ENCODE measurements around the gene LILRA6. TPM values are rescaled to one million over a fixed set of nuclear protein-coding genes. Genes with fewer than 3 reads are reported as not detected.
"Not testable (repeated sequence)": the region's sequence is repeated elsewhere in the genome, so short reads cannot be mapped to it uniquely, and the experiment has no call there.

The LILRA6 gene
- total RNA-seq, 1 donor from 2014 or later: not detected

DNA sequence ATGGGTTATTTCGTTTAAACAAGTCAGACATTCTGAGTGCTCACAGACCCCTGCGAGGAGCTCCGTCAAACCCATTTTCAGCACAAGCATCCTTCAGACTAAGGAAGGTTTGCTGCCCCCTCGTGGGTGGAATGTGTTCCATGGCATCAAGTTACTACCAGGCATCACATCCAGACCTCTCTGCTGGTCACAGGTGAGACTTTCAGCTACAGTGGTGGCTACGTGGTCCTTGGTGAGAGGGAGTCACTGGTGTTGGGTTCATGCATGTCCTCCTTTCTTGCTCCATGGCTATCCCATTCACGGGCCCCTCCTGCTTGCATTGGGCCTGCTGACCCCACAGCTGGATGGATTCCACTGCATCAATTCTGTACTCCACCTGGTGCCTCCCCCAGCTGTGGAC, 23.5 kb upstream of the LILRA6 start:
- DNase-seq (ENCODE audit: low read depth): peak; percentile 58

DNA sequence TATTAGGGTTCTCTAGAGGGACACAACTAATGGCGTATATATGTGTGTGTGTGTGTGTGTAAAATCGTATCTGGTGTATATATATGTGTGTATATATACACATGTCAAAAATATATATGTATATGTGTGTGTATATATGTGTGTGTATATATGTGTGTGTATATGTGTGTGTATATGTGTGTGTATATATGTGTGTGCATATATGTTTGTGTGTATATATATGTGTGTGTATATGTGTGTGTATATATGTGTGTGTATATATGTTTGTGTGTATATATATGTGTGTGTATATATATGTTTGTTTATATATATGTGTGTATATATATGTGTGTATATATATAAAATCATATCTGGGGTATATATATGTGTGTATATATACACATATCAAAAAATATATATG, 19.9 kb upstream of the LILRA6 start:
- no peak for DNase-seq (ENCODE audit: low read depth)

DNA sequence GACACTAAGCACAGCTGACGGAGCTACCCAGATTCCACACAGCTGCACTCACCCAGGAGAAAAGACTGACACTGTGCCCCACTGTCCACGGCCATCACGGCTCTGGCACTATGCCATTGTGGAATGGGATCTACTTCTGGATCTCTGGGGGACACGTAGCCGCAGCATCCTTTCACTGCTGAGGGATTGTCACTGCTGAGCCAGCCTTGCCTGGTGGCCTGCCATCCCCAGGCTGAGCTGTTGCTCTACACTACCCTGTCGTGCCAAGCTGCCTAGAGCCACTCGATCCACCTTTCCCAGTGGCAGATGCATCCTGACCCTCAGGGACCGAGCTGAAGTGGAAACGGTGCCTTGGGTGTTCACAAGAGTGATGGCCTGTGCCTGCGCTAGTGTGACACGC, 19.5 kb upstream of the LILRA6 start:
- no peak for DNase-seq (ENCODE audit: low read depth)

DNA sequence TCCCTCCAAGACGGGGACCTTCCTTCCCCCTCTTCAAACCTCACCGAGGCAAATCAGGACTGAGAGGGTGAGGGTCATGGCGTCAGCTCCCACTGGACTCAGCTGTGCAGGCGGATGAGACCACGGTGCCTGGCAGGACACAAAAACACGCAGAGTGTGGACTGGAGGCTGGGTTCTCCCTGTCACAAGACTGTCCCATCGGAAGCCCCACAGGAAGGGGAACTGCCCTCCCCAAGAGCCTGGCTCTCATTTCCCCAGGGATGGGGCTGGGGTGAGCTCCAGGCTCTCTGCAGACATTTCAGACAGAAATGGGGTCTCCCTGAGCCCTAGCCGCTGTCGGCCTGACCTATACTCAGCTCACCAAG, 14.5 kb upstream of the LILRA6 start, which contains the start of gene LILRB5:
TSS of gene LILRB5 (minus strand) at position 158 of the 365 bp plus-strand sequence. CDS start at position 78, 80 bp downstream.
- no peak for DNase-seq (ENCODE audit: low read depth)

DNA sequence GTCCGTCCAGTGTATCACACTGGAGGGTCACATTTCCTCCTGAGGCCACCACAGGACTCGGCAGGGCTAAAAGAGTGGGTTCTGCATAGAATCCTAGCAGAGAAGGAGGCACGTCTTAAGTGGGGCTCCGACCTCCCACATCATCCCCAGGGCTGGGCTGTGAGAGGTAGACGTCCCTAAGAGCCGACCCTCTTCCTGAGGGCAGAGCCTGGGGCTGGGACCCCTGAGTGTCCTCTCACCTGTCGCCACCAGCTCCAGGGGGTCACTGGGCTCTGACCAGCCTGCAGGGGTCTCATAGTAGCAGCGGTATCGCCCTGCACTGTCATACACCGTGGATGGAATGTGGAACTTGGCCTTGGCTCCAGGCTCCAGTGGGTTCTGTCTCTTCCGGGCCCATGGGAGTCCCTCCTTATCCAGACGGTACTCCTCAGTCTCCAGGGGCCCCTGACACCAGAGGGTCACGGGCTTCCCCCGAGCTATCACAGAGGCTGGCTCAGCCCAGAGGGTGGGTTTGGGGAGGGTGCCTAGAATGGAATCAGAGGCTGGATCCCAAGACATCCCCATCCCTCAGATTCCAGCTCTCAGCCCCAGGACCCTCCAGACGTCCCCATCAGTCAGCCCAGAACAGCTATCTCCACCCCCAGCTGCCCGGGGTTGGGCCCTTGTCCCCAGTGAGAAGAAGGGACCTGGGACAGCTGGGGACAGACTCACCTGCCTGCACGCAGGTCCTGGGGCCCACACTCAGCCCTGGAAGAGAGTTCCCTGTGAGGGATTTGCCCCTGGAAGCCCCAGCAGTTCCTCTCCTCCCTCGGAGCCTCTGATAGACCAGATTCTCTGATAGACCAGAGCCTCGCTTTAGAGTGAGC, 13.9 kb upstream of the LILRA6 start:
- DNase-seq (ENCODE audit: low read depth): no peak

DNA sequence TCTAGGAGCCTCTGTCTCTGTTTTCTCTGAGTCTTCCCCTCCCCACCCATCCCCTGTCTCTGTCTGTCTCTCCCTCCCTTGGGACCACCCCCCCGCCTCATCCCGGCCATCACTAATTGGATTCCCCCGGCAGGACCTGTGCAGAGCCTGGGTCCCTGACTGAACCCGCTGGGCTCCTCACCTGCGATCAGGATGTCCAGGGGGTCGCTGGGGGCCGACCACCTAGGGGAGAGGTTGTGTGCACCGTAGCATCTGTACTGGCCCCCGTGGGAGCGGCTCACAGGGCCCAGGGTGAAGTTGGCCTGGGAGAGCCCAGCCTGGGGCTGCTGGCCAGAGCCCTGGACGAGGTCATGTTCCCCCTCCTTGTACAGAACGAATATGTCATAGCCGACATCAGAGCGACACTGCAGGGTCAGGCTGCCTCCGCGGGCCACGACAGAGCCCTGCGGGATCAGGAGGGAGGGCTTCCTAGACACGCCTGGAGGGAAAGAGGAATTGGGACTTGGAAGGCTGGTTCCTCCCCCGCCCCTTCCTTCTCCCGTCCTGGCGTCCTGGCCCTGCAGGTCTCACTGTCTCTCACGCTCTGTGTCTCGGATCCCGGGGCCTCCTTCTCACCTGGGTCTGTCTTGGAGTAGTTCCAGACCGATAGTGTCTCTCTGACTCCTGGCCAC, 12.7 kb upstream of the LILRA6 start:
- no peak for DNase-seq (ENCODE audit: low read depth)

DNA sequence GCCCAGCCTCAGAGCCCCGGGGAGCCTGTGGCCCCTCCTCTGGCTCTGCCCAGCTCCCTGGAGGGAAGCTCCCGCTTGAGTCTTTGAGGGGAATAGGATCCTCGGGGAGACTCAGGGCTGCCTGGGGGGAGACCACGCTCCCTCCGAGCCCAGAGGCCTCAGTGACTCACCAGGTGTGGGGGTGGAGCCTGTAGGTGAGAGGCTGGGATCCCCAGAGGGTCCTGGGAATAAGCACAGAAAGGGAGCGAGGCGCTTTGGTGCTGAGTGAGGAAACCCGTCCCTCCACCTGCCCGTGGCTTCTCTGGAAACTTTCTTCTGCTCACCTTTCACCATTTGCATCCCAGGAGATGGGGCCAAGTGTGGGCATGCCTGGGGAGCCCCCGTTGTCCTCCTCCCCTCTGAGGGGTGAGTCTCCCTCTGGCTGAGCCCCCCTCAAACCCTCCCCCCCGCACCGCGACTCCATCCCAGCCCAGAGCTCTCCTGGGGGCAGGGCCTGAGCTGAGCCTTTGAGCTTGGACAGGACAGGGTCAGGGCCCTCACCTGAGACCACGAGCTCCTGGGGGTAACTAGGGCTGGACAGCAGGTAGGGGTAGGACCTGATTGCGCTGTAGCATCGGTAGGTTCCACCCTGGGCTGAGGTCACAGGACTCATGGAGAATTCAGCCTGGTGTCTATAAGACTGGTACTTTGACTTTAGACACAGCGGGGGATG, 11.8 kb upstream of the LILRA6 start:
- no peak for DNase-seq (ENCODE audit: low read depth)

DNA sequence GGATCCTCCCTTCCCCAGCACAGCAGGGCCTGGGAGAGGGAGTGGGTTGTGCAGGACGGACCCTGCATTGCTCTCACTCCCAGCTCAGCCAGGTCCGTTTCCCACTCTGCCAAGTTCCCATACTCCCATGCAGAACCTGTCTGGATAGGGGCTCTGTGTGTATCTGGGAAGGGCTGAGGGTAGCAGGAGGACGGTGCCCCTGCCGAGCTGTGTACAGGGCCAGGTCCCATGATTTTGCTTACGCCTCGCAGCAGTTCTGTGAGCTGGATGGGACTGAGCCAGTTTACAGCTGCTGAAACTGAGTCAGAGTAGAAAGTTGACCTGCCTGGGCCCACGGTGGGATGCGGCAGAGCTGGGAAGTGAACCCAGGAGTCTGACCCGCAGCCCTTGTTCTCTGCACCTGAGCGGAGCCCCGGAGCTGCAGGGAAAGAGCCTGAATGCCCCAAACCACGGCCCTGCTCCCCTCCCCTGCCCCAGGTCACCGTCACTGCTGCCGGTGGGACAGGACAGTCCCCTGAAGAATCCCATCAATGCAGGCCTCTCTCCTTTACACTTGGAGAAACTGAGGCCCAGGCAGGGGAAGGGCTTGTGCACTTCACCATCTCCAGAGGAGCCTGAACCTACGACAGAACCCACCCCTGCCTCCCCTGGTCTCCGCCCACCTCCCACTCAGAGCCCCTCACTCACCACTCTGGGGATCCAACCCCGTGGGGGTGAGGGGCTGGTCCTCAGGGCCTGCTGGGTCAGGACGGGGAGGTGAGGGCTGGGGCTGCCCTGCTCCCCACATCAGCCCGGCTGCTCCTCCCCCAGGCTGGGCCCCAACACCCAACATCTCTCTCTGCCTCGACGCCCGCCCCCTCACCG, 11.0 kb upstream of the LILRA6 start:
- DNase-seq (ENCODE audit: low read depth): no peak

DNA sequence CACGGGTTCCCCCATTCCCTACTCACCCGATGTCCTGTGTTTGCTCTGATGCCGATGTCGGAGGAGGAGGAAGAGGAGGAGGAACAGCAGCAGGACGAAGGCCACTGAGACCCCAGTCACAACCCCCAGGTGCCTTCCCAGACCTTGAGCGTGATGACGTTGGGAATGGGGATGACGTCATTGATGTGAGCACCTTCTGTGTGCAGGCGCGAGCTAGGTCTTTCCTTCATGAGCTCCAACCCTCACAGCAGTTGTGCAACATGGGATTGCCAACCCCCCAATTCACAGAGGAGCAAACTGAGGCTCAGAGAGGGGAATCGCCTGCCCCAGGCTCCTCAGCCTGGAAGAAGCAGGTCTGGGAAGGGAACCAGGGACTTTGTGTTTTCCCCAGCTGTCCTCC, 10.3 kb upstream of the LILRA6 start:
- no peak for DNase-seq (ENCODE audit: low read depth)

DNA sequence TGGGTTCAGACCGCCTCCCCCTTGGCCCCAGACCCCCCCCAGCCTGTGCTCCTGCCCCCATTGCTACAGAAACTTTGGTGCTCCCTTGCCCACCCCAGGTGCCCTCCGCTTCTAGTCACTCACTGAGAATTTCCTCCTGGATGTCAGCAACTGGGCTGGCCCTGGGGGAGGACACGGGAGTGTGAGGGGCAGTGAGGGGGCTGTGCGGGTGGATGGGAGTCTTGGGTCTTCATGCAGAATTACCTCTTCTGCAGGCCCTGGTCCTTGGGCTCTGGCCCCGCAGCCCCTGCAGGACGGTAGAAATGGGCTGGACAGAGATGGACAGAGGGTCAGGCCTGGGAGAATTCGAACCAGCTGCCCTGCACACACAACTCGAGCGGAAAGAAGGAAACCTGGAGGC, 9.7 kb upstream of the LILRA6 start:
- no peak for DNase-seq (ENCODE audit: low read depth)

DNA sequence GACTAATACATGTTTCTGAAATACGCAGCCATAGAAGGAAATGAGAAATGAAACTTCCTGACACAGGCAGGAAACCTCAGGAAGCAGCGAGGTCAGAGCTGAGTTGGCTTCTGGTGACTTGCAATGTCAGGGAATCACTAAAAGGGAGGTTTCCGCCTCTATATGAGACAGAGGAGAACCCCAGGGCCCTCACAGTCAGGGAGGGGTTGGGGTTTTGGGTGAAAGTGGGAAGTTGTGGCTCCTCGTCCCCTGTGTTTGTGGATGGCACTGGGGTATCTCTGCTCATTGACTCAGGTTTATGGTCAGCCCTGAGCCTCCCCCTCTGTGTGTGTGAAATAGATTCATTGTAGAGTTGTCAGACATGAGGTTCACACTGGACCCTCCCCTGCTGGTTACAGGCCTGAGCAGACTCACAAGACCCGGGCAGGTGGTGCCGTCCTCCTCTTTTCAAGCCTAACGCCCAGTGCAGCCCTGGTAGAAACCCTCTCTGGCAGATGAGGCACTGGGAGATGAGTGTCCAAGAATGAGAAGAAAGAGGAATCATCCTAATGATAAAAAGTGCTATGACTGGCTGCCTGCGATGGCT, 5.5 kb upstream of the LILRA6 start:
- DNase-seq (ENCODE audit: low read depth): no peak

DNA sequence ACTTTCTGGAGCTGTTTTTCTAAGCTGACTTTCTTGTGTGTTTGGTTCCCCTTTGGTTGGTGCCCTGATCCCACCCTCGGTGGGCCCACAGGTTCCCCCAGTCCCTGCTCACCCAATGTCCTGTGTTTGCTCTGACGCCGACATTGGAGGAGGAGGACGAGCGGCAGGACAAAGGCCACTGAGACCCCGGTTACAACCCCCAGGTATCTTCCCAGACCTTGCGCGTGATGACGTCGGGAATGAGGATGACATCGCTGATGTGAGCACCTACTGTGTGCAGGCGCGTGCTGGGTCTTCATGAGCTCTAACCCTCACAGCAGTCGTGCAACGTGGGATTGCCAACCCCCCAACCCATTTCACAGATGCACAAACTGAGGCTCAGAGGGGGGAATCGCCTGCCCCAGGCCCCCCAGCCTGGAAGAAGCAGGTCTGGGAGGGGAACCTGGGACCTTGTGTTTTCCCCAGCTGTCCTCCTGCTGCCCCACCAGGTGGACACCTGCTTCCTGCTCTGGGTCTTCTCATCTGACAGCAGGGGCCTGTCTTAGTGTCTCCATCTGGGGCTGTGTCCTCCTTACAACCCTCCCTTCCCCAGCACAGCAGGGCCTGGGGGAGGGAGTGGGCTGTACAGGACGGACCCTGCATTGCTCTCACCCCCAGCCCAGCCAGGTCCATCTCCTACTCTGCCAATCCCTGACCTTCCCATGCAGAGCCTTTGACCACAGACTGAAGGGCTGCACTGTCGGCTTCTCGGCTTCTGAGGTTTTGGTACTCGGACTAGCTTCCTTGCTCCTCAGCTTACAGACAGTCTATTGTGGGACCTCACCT, 4.7 kb upstream of the LILRA6 start:
- no peak for DNase-seq (ENCODE audit: low read depth)

DNA sequence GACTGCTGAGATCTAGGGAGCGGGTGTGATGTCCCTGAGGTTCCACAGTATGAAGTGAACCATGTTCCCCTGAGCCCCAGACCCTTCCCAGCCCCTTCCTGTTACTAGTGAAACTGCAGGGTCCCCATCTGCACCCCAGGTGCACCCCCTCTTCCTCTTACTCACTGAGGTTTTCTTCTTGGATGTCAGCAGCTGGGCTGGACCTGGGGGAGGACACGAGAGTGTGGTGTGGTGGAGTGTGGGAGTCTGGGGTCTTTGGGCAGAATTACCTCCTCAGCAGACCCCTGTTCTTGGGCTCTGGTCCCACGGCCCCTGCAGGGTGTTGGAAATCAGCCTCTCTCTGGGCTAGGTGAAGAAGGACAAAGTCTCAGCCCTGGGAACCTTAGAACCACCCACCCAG, 3.3 kb upstream of the LILRA6 start:
- DNase-seq (ENCODE audit: low read depth): no peak

DNA sequence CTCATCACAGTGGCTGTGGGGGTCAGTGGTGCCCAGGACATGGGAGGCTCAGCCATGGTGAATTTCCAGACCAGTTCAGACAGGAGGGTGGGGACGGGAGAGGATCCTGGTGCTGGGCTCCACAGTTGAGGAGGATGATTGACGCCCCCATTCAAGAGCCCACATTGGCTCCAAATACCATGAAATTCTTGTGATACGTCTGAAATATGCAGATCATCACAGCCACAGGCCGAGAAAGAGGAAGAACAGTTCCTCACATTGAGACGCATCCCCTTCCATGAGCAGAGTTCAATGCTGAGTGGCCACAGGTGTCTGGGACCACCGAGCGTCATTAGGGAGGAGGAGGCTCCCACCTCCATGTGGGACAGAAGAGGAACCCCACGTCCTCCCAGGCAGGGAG, 1.2 kb upstream of the LILRA6 start:
- DNase-seq (ENCODE audit: low read depth): not testable (repeated sequence)

DNA sequence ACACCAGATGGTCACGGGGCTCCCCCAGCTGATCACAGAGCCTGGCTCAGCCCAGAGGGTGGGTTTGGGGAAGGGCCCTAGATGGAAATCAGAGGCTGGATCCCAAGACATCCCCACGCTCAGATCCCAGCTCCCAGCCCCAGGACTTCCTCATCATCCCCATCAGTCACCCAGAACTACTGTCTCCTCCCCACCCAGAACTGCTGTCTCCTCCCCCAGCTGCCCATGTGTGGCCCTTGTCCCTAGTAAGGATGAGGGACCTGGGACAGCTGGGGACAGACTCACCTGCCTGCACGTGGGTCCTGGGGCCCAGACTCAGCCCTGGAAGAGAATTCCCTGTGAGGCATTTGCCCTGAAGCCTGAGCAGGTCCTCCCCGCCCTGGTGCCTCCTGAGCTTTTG, 356 bp downstream of the LILRA6 start:
- DNase-seq (ENCODE audit: low read depth): not testable (repeated sequence)

DNA sequence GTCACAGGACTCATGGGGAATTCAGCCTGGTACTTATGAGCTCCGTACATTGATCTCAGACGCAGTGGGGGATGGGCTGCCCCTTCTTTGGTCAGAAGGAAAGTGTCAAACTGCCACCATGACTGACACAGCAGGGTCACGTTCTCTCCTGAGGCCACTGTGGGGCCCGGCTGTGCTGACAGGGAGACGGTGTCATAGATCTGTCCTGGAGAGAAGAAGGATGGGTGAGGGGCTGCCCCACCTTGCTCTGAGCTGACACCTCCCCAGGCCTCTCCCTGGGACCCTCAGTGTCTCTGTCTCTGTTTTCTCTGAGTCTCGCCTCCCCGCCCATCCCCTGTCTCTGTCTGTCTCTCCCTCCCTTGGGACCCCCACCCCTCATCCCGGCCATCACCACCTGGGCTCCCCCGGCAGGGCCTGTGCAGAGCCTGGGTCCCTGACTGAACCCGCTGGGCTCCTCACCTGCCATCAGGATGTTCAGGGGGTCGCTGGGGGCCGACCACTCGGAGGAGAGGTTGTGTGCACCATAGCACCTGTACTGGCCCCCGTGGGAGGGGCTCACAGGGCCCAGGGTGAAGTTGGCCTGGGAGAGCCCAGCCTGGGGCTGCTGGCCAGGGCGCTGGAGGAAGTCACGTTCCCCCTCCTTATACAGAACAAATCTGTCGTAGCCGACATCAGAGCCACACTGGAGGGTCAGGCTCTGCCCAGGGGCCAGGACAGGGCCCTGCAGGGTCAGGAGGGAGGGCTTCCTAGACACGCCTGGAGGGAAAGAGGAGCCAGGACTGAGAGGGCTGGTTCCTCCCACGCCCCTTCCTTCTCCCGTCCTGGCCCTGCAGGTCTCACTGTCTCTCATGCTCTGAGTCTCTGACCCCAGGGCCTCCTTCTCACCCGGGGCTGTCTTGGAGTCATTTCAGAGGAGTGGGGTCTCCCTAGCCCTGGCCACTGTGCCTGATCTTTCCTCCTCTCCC, 1.9 kb downstream of the LILRA6 start:
- DNase-seq (ENCODE audit: low read depth): not testable (repeated sequence)

DNA sequence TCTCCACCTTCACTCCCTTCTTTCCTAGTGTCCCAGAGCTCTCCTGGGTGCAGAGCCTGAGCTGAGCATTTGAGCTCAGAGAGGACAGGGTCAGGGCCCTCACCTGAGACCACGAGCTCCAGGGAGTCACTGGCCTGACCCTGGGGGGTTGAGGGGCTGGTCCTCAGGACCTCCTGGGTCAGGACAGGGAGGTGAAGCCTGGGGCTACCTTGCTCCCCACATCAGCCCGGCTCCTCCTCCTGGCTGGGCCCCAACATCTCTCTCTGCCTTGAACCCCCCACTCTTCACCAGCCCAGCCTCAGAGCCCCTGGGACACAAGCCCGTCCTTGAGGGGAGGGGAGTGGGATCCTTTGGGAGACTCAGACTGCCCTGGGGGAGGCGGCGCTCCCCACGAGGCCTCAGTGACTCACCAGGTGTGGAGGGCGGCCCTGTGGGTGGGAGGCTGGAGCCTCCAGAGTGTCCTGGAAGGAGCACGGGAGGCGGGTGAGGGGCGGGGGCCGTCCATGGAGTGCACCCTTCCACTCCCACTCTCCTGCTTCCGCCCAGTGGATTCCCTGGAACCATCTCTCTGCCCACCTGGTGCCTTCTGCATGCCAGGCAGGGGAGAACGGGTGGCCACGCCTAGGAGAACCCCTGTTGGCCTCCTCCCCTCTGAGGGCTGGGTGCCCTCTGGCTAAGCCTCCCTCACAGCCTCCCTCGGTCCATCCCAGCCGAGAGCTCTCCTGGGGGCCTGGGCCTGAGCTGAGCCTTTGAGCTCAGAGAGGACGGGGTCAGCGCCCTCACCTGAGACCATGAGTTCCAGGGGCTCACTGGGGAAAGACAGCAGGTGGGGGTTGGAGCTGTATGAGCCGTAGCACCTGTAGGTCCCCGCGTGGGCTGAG, 2.9 kb downstream of the LILRA6 start:
- not testable (repeated sequence) for DNase-seq (ENCODE audit: low read depth)

DNA sequence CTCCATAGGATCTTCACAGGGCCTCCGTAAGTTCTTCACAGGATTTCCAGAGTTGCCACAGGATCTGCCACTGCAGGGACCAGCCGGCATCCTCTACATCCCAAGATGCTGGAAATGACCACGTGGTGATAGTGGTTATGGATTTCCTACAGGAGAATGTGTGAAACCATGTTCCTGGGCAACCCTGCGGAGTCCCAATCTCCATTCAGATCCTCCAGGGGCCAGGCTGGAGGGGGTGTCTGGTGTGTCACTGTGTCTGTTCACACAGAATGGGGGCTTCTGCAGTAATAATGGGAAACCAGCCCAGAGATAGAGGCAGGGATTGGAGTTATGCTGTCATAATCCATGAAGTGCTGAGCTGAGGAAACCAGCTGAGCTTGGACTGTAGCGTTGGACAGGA, 8.6 kb downstream of the LILRA6 start:
- no peak for DNase-seq (ENCODE audit: low read depth)

All from renal cortical epithelial cell (primary cell).